Vagina (tissue), 2 donors: ENCODE measurements around the gene SPINK1.

Experiments used
- POLR2A ChIP-seq, 2 donors: fragments of 450-650 bp; IDR thresholded peaks; one replicate each; pipeline ENCODE4 v1.6.1; 2017; ENCODE audit warnings: antibody characterized with exemption in 2 of 2, mild to moderate bottlenecking in 2 of 2, moderate library complexity in 2 of 2
- POLR2AphosphoS5 ChIP-seq, 2 donors: sonication (generic); formaldehyde crosslinking; IDR thresholded peaks; one replicate each; pipeline ENCODE4 v1.9.0; 2017; ENCODE audit warnings: antibody characterized with exemption in 2 of 2, mild to moderate bottlenecking in 2 of 2, low read depth in 1 of 2; ENCODE audit not compliant: insufficient read depth in 1 of 2
- TF ChIP-seq, protein P1 (sequence below), 3 experiments: fragments of 450-650 bp in 2 of 3; fragments of 200-600 bp in 1 of 3; sonication (generic) in 1 of 3; IDR thresholded peaks; one replicate each; pipeline ENCODE4 v1.5.1; 2017 to 2019; ENCODE audit warnings: antibody characterized with exemption in 3 of 3, mild to moderate bottlenecking in 2 of 3, moderate library complexity in 2 of 3

DNA sequence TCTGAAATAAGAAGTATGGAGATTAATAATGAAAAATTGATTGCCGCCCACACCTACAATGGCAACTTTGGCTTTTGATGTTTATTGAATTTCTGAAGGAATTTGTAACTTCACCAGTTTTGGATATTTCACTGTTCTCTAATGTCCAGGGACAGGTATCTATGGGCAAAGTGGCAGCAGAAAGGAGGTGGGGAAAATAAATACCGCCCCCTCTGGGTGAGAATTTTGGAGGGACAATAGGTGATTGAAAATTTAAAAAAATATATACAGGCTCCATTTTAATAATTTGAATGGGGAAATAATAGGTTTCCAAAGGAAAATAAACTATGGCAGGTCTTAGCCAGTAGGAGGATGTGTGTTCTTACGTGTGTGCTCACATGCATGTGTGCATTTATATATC lies 48.3 kb upstream of the SPINK1 start:
- TF ChIP-seq, protein P1, sequence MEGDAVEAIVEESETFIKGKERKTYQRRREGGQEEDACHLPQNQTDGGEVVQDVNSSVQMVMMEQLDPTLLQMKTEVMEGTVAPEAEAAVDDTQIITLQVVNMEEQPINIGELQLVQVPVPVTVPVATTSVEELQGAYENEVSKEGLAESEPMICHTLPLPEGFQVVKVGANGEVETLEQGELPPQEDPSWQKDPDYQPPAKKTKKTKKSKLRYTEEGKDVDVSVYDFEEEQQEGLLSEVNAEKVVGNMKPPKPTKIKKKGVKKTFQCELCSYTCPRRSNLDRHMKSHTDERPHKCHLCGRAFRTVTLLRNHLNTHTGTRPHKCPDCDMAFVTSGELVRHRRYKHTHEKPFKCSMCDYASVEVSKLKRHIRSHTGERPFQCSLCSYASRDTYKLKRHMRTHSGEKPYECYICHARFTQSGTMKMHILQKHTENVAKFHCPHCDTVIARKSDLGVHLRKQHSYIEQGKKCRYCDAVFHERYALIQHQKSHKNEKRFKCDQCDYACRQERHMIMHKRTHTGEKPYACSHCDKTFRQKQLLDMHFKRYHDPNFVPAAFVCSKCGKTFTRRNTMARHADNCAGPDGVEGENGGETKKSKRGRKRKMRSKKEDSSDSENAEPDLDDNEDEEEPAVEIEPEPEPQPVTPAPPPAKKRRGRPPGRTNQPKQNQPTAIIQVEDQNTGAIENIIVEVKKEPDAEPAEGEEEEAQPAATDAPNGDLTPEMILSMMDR (IDR thresholded peaks at IDR 0.05): no peak
- TF ChIP-seq POLR2A (IDR thresholded peaks at IDR 0.05) (no peak), POLR2AphosphoS5 (IDR thresholded peaks at IDR 0.05; ENCODE audit: insufficient read depth in 1 of 2, low read depth in 1 of 2) (no peak)
